K562 (cell line): ENCODE data around the gene RPL38.

Experiments
- CTCF ChIP-seq, 3 experiments: IDR thresholded peaks in 2 of 3; conservative IDR thresholded peaks in 1 of 3; 2 replicates each; pipeline ENCODE4 v1.5.1; 2011 to 2012; ENCODE audit warnings: low read length in 3 of 3, mild to moderate bottlenecking in 3 of 3, control low read depth in 2 of 3, improper control_type of control experiment in 1 of 3, inconsistent platforms in 1 of 3, low read depth in 1 of 3, mixed read lengths in 1 of 3, moderate library complexity in 1 of 3; ENCODE audit not compliant: insufficient read depth in 2 of 3
- ZFP36 ChIP-seq: fragments of 150-350 bp; IDR thresholded peaks from 2 replicates; pipeline ENCODE4 v1.6.1; 2018; ENCODE audit warnings: low read length, low read depth; ENCODE audit not compliant: partially characterized antibody

DNA sequence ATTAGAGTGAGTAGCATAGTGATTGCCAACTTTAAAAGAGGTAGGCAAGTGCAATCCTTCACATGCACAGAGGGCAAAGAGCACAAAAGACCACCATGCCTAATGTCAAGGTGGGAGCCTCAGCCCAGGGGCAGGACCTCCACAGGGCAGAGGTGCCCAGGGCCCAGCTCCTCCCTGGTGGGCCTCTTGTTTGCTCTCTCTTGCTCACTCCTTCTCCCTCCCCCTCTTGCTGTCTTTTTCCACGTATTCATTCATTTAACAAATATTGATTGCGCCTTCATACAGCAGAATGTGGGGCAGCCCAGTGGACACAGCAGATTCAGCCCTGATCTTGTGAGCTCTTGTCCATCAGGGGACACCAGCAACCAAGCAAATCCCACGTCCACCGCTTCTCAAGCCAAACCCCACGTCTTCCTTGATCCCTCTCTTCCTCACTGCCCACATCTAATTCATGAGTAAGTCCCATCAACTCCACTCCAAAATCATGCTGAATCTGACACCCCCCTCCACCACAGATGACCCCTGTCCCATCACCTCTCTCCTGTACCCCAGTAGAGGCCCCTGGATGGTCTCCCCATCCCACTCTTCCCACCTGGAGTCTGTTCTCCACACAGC is 44.1 kb upstream of the RPL38 start:
- TF ChIP-seq CTCF (IDR thresholded peaks at IDR 0.05 in 2 of 3, conservative IDR thresholded peaks at IDR 0.05 in 1 of 3; ENCODE audit: insufficient read depth in 2 of 3, low read depth in 1 of 3, low read length in 3 of 3), result no peak
- no peak for TF ChIP-seq ZFP36
